AG04450 (cell line): ENCODE results near the gene CENPX. TPM values are rescaled to one million over a fixed set of nuclear protein-coding genes. Genes with fewer than 3 reads are reported as not detected.

Source experiments
- CTCF ChIA-PET: fragments of 300-600, 350-600 bp; formaldehyde crosslinking; extraction: SDS; loops from one replicate; lab custom pipeline; 2022; ENCODE audit warnings: antibody characterized with exemption, inconsistent platforms; lab: Charles Lee
- POLR2A ChIA-PET: fragments of 350-600 bp; formaldehyde crosslinking; extraction: SDS; loops from one replicate; lab custom pipeline; 2021; ENCODE audit warnings: antibody characterized with exemption, inconsistent platforms; lab: Yijun Ruan, JAX
- DNase-seq: peaks from one replicate; pipeline ENCODE4 v3.0.0-alpha.2; 2011; ENCODE audit warnings: low read depth, low spot score
- H3K27ac ChIP-seq: one replicate; pipeline ENCODE4 v1.5.1; 2012; ENCODE audit warnings: low read depth, low read length, control low read depth
- H3K27me3 ChIP-seq: one replicate; pipeline ENCODE4 v1.6.0; 2012; ENCODE audit warnings: low read length; ENCODE audit not compliant: control insufficient read depth, insufficient read depth
- H3K4me3 ChIP-seq: 2 replicates; pipeline ENCODE4 v1.5.1; 2011; ENCODE audit warnings: mild to moderate bottlenecking, low read depth, low read length, control low read depth
- H3K9me3 ChIP-seq: 2 replicates; pipeline ENCODE4 v1.5.1; 2012; ENCODE audit warnings: low read length; ENCODE audit not compliant: control insufficient read depth, insufficient read depth
- polyA plus RNA-seq: library from polyadenylated mRNA; depleted of rRNA; stranded (reverse); fragments of >200 nt; gene quantifications from 2 replicates; pipeline ENCODE4 v1.2.3, GENCODE V29; 2011
- TF ChIP-seq, protein P1 (sequence below): IDR thresholded peaks from 2 replicates; pipeline ENCODE4 v1.5.1; 2011; ENCODE audit warnings: low read depth, low read length, control low read depth, inconsistent platforms

CENPX gene
- polyA plus RNA-seq, 1 experiment, result 32.5 TPM

GRCh38 chr17:81998691-81999438, 23.8 kb downstream of the CENPX start:
- CTCF ChIA-PET, result interaction anchor here (0.9 kb wide), 1 partner anchor 38 kb away, joined by 4 read pairs; no protein-coding TSS in a partner anchor

DNA sequence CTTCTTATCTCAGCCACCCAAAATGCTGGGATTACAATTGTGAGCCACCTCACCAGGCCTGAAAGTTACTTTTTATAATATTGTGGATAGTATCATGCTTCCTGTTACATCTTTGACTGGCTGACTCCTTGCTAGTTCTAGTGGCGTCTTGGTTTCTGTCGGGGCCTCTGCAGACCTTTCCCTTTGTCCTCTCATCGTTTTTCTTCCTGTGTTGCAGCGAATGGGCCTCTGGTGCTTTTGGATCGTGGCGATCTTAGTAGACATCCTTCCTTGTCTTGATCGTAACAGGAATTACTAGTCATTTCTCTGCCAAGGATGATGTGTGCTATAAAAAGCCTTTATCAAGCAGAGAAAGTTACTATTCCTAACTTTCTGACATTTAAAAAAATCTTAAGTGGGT, 24.5 kb downstream of the CENPX start:
- ChIA-PET CTCF (no interaction called here), POLR2A (no interaction called here)
- H3K4me3 ChIP-seq, result no peak overlapping the region
- no peaks in the 10 kb centered on the region for H3K27me3 ChIP-seq
- peaks cover 7% of the 10 kb centered on the region; the same call in 1 of the 2 replicates for H3K9me3 ChIP-seq
- TF ChIP-seq, protein P1, sequence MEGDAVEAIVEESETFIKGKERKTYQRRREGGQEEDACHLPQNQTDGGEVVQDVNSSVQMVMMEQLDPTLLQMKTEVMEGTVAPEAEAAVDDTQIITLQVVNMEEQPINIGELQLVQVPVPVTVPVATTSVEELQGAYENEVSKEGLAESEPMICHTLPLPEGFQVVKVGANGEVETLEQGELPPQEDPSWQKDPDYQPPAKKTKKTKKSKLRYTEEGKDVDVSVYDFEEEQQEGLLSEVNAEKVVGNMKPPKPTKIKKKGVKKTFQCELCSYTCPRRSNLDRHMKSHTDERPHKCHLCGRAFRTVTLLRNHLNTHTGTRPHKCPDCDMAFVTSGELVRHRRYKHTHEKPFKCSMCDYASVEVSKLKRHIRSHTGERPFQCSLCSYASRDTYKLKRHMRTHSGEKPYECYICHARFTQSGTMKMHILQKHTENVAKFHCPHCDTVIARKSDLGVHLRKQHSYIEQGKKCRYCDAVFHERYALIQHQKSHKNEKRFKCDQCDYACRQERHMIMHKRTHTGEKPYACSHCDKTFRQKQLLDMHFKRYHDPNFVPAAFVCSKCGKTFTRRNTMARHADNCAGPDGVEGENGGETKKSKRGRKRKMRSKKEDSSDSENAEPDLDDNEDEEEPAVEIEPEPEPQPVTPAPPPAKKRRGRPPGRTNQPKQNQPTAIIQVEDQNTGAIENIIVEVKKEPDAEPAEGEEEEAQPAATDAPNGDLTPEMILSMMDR, result no peak
- H3K27ac ChIP-seq, result no peak overlapping the region
- DNase-seq, result no peak

More at GRCh38 chr17:81998691-81999438, 23.8 kb downstream of the CENPX start:
- no peaks in the 10 kb centered on the region for H3K27me3 ChIP-seq
- no peak overlapping the region for H3K27ac ChIP-seq
- POLR2A ChIA-PET, result no interaction called here
- DNase-seq, result no peak
- H3K4me3 ChIP-seq, result no peak overlapping the region
- TF ChIP-seq, protein P1, result no peak
- H3K9me3 ChIP-seq, result peaks cover 7% of the 10 kb centered on the region; the same call in 1 of the 2 replicates

DNA sequence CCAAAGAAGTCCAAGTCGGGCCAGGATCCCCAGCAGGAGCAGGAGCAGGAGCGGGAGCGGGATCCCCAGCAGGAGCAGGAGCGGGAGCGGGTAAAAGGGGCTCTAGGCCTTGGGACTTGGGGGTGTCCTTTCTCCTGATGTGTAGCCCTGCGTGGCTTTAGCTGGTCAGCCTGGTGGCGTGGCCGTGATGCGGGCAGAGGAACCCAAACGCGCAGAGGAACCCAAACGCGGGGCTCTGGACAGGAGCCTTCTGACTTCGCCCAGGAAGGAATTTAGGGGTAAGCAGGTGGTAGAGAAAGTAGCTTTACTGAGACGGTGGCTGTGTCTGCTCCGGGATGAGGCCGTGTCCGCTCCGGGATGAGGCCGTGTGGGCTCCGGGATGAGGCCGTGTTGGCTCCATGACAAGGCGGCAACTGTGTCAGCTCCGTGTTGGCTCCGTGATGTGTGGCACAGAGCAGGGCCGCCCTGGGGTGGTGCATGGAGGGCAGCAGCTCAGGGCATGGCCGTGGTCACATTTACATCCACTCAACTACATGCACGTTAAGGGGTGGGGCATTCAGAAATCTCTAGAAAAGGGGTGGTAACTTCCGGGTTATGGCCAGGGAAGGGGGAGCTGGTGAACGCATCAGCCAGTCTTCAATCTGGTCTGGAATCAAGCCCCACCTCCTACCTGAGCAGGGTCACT, 25.8 kb downstream of the CENPX start:
- POLR2A ChIA-PET, result interaction anchor here (0.5 kb wide), 2 partner anchors 9 to 257 kb away, joined by 3 to 12 read pairs; no protein-coding TSS in a partner anchor
- CTCF ChIA-PET, result interaction anchor here (0.9 to 1.7 kb wide), 3 partner anchors 24 to 41 kb away, joined by 3 to 8 read pairs (median 4); partner anchors contain the start of gene DCXR
- no peak overlapping the region for H3K4me3 ChIP-seq
- peaks cover 7% of the 10 kb centered on the region; the same call in 1 of the 2 replicates for H3K9me3 ChIP-seq
- TF ChIP-seq, protein P1, result no peak
- no peak for DNase-seq
- no peaks in the 10 kb centered on the region for H3K27me3 ChIP-seq
- H3K27ac ChIP-seq, result no peak overlapping the region

DNA sequence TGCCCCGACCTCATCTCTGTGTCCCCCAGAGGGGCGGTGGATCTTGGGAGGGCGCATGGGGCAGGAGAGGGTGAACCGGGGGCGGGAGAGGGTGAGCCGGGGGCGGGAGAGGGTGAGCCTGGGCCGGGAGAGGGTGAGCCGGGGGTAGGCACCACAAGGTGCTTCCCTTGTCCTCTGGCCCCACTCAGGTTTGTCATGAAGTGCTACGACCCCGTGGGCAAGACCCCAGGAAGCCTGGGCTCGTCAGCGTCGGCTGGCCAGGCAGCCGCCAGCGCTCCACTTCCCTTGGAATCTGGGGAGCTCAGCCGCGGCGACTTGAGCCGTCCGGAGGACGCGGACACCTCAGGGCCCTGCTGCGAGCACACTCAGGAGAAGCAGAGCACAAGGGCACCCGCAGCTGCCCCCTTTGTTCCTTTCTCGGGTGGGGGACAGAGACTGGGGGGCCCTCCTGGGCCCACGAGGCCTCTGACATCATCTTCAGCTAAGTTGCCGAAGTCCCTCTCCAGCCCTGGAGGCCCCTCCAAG, 26.4 kb downstream of the CENPX start:
- ChIA-PET POLR2A (interaction anchor here (0.5 kb wide), 1 partner anchor 8 kb away, joined by 12 read pairs; no protein-coding TSS in a partner anchor), CTCF (interaction anchor here (1.7 kb wide), 1 partner anchor 24 kb away, joined by 8 read pairs; no protein-coding TSS in a partner anchor)
- H3K4me3 ChIP-seq, result no peak overlapping the region

More for the DNA sequence above, 26.4 kb downstream of the CENPX start:
- Histone ChIP-seq H3K27ac (no peak overlapping the region), H3K9me3 (peaks cover 7% of the 10 kb centered on the region; the same call in 1 of the 2 replicates), H3K27me3 (no peaks in the 10 kb centered on the region)
- TF ChIP-seq, protein P1, result no peak
- no peak for DNase-seq
